Cerebellar nuclear complex (tissue), 1 donor: ENCODE results near the gene APLN.

Experiments
- DNase-seq, 2 experiments: peaks; one replicate each; lab custom pipeline; 2025; lab: John Stamatoyannopoulos, UW

Gene APLN

GRCh38 chrX:129659861-129660260, 5.1 kb upstream of the APLN start:
- DNase-seq, result no peak

GRCh38 chrX:129659141-129659540, 4.4 kb upstream of the APLN start:
- no peak for DNase-seq

GRCh38 chrX:129658429-129658828, 3.7 kb upstream of the APLN start:
- DNase-seq, result no peak

GRCh38 chrX:129655547-129656249, 942 bp upstream of the APLN start:
- DNase-seq, result no peak

- DNase-seq, result no peak
Measured at GRCh38 chrX:129653971-129654651, 645 bp downstream of the APLN start.

GRCh38 chrX:129653181-129653970, 1.4 kb downstream of the APLN start:
- DNase-seq, result no peak

GRCh38 chrX:129652565-129653169, 2.1 kb downstream of the APLN start:
- no peak for DNase-seq

GRCh38 chrX:129651756-129652564, 2.8 kb downstream of the APLN start:
- no peak for DNase-seq

GRCh38 chrX:129650821-129651510, 3.8 kb downstream of the APLN start:
- no peak for DNase-seq

- no peak for DNase-seq
Measured at GRCh38 chrX:129650183-129650689, 4.5 kb downstream of the APLN start.

- no peak for DNase-seq
Measured at GRCh38 chrX:129649268-129650182, 5.2 kb downstream of the APLN start.

- DNase-seq, result no peak
Measured at GRCh38 chrX:129648514-129649267, 6.1 kb downstream of the APLN start.

GRCh38 chrX:129647418-129648410, 7.0 kb downstream of the APLN start:
- no peak for DNase-seq

GRCh38 chrX:129646566-129647417, 8.0 kb downstream of the APLN start:
- no peak for DNase-seq

GRCh38 chrX:129642641-129643040, 12.1 kb downstream of the APLN start:
- DNase-seq, result no peak

GRCh38 chrX:129641941-129642340, 12.8 kb downstream of the APLN start:
- DNase-seq, result no peak

GRCh38 chrX:129641469-129641868, 13.3 kb downstream of the APLN start:
- no peak for DNase-seq
